Measurements from ENCODE around the gene RSPH10B. TPM values are rescaled to one million over a fixed set of nuclear protein-coding genes. Genes with fewer than 3 reads are reported as not detected.
A peak's percentile ranks its signal among the peaks of the same experiment; 100 is the strongest.
"Not testable (repeated sequence)": the region's sequence is repeated elsewhere in the genome, so short reads cannot be mapped to it uniquely, and the experiment has no call there.

Gene RSPH10B
- total and polyA plus RNA-seq, 10 of the 15 experiments (the other 5 are each of a cell fraction or from before 2014, with no cell fraction given) = 0.03 TPM; not detected in 9

DNA sequence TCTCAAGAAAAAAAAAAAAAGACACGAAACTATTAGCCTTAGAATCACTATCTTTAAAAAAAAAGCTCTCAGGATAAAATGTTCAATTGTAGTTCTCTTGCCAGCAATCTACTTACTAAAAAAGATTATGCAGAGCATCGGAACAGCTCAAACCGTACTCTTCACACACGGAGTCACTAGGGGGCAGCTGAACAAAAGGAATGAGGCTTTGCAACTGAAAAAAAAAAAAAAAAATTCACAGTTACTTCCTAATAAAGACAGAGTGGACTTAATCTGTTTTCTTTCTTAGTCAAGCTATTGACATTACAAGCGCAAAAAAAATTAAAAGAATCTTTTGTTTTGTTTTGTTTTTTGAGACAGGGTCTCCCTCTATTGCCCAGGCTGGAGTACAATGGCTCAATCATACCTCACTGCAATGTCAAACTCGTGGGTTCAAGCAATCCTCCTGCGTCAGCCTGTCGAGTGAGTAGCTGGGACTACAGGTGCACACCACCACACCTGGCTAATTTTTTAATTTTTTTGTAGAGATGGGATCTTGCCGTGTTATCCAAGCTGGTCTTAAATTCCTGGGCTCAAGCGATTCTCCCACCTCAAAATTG lies 26.8 kb upstream of the RSPH10B start:
- Histone ChIP-seq H3K4me1 (ENCODE audit: control insufficient read depth, insufficient read depth, low read length) (no peaks in the 10 kb centered on the region), H3K27me3 (replicated peaks in 1 of 2; ENCODE audit: control insufficient read depth in 2 of 2, insufficient read depth in 2 of 2, low read length in 1 of 2) (no peaks in the 10 kb centered on the region), H3K79me2 (ENCODE audit: control insufficient read depth, insufficient read depth, low read length) (no peaks in the 10 kb centered on the region), H3K4me3 (no peak overlapping the region), H3K4me2 (ENCODE audit: control insufficient read depth, insufficient read depth) (no peak overlapping the region), H3K27ac (ENCODE audit: control insufficient read depth, insufficient read depth) (no peak overlapping the region), H3K36me3 (ENCODE audit: control insufficient read depth in 2 of 2, insufficient read depth in 2 of 2, low read length in 1 of 2) (peaks cover 7 to 17% of the 10 kb centered on the region in 2 experiments), H4K20me1 (ENCODE audit: control insufficient read depth, insufficient read depth) (no peaks in the 10 kb centered on the region), H3K9ac (ENCODE audit: control insufficient read depth, insufficient read depth, low read length) (no peak overlapping the region), H3K9me3 (replicated peaks; ENCODE audit: control insufficient read depth, insufficient read depth, low read length) (no peaks in the 10 kb centered on the region), H2AFZ (ENCODE audit: control insufficient read depth, low read depth, low read length) (no peak overlapping the region)
- ChIA-PET RAD21 (ENCODE audit: unreplicated experiment) (interaction anchor here (0.6 to 2.9 kb wide), 10 partner anchors 11 to 353 kb away, joined by 3 to 12 read pairs (median 4); partner anchors contain the start of genes AIMP2 and PMS2), POLR2A (interaction anchor here (0.6 to 1.0 kb wide), 8 partner anchors 10 to 429 kb away, joined by 3 to 9 read pairs (median 6); no protein-coding TSS in a partner anchor), SMC1A (ENCODE audit: uncharacterized antibody, unreplicated experiment) (interaction anchor here (0.6 to 2.1 kb wide), 14 partner anchors 8 to 340 kb away, joined by 3 to 24 read pairs (median 4); no protein-coding TSS in a partner anchor), CTCF (interaction anchor here (0.6 to 2.2 kb wide), 19 partner anchors 9 to 1562 kb away, joined by 3 to 26 read pairs (median 3); partner anchors contain the start of genes AIMP2 and PMS2)
- DNase-seq (ENCODE audit: low read depth, low spot score) = no peak
- TF ChIP-seq RAD21 (IDR thresholded peaks at IDR 0.05; ENCODE audit: insufficient read depth, low read depth, low read length) = peak; percentile 76
- no peak for TF ChIP-seq POU2F2 (IDR thresholded peaks at IDR 0.05; ENCODE audit: borderline replicate concordance, low read depth, low read length)
- 0 out of 2 replicates have a peak, but pooled peaks have one; percentile 22 for TF ChIP-seq YY1 (IDR thresholded peaks at IDR 0.05; ENCODE audit: low read depth, low read length)
- no peak for TF ChIP-seq BHLHE40 (IDR thresholded peaks at IDR 0.05; ENCODE audit: borderline replicate concordance in 1 of 2, low read depth in 2 of 2, low read length in 1 of 2)
- TF ChIP-seq MYB (IDR thresholded peaks at IDR 0.05; ENCODE audit: borderline replicate concordance, low read depth, low read length) = no peak
- TF ChIP-seq YBX1 (IDR thresholded peaks at IDR 0.05) = no peak
- TF ChIP-seq, protein P1, sequence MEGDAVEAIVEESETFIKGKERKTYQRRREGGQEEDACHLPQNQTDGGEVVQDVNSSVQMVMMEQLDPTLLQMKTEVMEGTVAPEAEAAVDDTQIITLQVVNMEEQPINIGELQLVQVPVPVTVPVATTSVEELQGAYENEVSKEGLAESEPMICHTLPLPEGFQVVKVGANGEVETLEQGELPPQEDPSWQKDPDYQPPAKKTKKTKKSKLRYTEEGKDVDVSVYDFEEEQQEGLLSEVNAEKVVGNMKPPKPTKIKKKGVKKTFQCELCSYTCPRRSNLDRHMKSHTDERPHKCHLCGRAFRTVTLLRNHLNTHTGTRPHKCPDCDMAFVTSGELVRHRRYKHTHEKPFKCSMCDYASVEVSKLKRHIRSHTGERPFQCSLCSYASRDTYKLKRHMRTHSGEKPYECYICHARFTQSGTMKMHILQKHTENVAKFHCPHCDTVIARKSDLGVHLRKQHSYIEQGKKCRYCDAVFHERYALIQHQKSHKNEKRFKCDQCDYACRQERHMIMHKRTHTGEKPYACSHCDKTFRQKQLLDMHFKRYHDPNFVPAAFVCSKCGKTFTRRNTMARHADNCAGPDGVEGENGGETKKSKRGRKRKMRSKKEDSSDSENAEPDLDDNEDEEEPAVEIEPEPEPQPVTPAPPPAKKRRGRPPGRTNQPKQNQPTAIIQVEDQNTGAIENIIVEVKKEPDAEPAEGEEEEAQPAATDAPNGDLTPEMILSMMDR (IDR thresholded peaks at IDR 0.05 in 2 of 3, conservative IDR thresholded peaks at IDR 0.05 in 1 of 3; ENCODE audit: control insufficient read depth in 2 of 3, extremely low read depth in 1 of 3, insufficient read depth in 1 of 3, low read depth in 3 of 3, low read length in 3 of 3) = peak; percentile 52 to 61 (median 56)
- no peak for TF ChIP-seq ASH2L (IDR thresholded peaks at IDR 0.05; ENCODE audit: borderline replicate concordance, low read depth)
- peak; percentile 96 for TF ChIP-seq ZNF384 (IDR thresholded peaks at IDR 0.05; ENCODE audit: borderline replicate concordance, low read depth, low read length)
- peak; percentile 75 for TF ChIP-seq SMC3 (IDR thresholded peaks at IDR 0.05; ENCODE audit: borderline replicate concordance, low read length)
- peak; percentile 71 for ATAC-seq
- in situ Hi-C loops (cut with MboI) = no loop called here
- WGBS (ENCODE audit: insufficient coverage, insufficient replicate concordance, low lambda C conversion rate, missing lambda C conversion rate) = 69% methylated on average over 10 of the region's 10 CpGs
- BruUV-seq (replicated peaks) = no TSS peak
- intact Hi-C loops (cut with micrococcal nuclease; ENCODE audit: unreplicated experiment) = loop anchor here (2.0 kb wide), 2 partner anchors 109 to 325 kb away; no protein-coding TSS in a partner anchor
- FAIRE-seq = no peak

DNA sequence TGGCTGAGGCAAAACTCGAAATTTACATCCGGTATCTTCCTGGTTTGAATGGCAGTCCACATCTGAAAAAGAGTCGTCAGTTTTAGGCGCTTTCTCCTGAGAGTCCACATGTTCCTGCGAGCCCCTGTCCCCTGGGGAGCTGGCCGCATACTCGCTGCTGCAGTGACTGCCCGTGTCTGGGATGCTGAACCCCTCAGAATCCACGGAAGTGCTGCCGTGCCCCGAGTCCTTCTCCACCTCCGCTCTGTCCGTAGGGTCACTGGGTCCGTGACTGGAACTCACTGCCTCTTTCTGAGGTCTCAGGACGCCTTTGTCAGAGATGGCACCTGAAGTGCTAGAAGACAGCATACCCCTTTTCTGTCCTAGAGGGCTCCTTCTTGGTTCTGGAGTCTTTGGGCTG lies 16.6 kb upstream of the RSPH10B start:
- POLR2A ChIA-PET; DNase-seq (ENCODE audit: low read depth, low spot score); FAIRE-seq; H3K9me3 ChIP-seq (replicated peaks; ENCODE audit: control insufficient read depth, insufficient read depth, low read length); H3K27me3 ChIP-seq (replicated peaks in 1 of 2; ENCODE audit: control insufficient read depth in 2 of 2, insufficient read depth in 2 of 2, low read length in 1 of 2); in situ Hi-C loops (cut with MboI); H3K79me2 ChIP-seq (ENCODE audit: control insufficient read depth, insufficient read depth, low read length); H3K27ac ChIP-seq (ENCODE audit: control insufficient read depth, insufficient read depth); ATAC-seq; H3K4me2 ChIP-seq (ENCODE audit: control insufficient read depth, insufficient read depth); H3K4me3 ChIP-seq; H3K36me3 ChIP-seq (ENCODE audit: control insufficient read depth in 2 of 2, insufficient read depth in 2 of 2, low read length in 1 of 2); H4K20me1 ChIP-seq (ENCODE audit: control insufficient read depth, insufficient read depth); H3K9ac ChIP-seq (ENCODE audit: control insufficient read depth, insufficient read depth, low read length); intact Hi-C loops (cut with micrococcal nuclease; ENCODE audit: unreplicated experiment); SMC1A ChIA-PET (ENCODE audit: uncharacterized antibody, unreplicated experiment); H2AFZ ChIP-seq (ENCODE audit: control insufficient read depth, low read depth, low read length); H3K4me1 ChIP-seq (ENCODE audit: control insufficient read depth, insufficient read depth, low read length); CTCF ChIA-PET: not testable (repeated sequence)
- TSS peak; percentile 72 for BruUV-seq (replicated peaks)
- RAD21 ChIA-PET (ENCODE audit: unreplicated experiment) = interaction anchor here (0.6 kb wide), 1 partner anchor 117 kb away, joined by 3 read pairs; no protein-coding TSS in a partner anchor
- 98% methylated on average over 15 of the region's 15 CpGs for WGBS (ENCODE audit: insufficient coverage, insufficient replicate concordance, low lambda C conversion rate, missing lambda C conversion rate)

Measured in GM12878 (cell line).